GM18498 (cell line): ENCODE results near the gene KRT86.

Experiments used
- ATAC-seq: cut with Tn5 transposase; IDR thresholded peaks from one replicate; pipeline ENCODE4 v1.9.1; 2021; ENCODE audit warnings: mild to moderate bottlenecking, moderate library complexity; ENCODE audit not compliant: unreplicated experiment

Gene KRT86

DNA sequence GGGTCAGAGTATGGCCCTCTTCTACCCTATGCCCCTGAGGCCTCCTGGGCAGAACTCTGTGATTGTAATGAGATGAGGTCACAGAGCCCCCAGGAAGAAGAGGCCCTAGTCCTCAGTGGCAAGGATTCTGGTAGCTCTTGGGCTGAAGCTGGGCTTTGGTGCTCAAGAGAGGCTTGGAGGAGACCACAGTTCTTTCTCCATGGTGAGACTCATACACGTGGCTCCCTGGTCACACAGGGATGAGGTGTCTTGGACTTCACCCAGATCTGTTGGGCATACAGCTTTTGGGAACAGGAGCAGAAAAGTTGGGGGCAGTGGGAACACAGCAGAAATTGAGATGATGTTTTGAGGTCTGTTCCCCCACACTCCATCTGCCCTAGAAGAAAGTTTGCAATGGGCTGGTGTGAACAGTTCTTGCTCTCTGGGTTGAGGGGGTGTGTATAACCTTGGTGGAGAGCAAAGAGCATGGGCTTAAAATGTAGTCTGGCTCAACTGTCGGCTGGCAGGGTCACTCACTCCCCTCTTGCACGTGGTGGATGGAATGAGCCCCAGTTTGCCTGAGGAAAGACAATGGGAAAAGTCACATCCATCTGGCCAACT lies at the start of gene KRT86:
Gene KRT86, plus strand, starts transcription at position 125 of the 600 bp plus-strand sequence. CDS start 27,272 bp downstream, outside the sequence.
- no peak for ATAC-seq

DNA sequence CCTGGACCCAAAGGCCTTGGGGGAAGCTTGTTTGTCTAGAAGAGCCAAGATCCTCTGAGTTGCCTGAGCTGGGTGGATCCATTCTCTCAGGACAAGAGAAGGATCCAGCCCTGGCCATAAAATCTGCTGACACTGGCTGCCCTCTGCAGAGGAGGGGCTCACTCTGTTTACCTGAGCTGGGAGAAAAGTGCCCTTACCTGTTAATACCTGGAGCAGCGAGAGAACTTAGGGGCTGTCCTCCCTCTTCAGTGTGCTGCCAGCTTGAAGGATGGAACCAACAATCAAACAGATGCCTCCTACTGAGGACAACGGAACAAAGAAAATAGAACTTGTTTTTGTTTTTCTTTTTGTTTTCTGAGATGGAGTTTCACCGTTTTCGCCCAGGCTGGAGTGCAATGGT lies 48.7 kb upstream of the KRT86 start:
- ATAC-seq: no peak

- no peak for ATAC-seq
Measured at GRCh38 chr12:52226446-52226845, 48.0 kb upstream of the KRT86 start.

GRCh38 chr12:52227606-52228166 lies 46.8 kb upstream of the KRT86 start:
- ATAC-seq: no peak

DNA sequence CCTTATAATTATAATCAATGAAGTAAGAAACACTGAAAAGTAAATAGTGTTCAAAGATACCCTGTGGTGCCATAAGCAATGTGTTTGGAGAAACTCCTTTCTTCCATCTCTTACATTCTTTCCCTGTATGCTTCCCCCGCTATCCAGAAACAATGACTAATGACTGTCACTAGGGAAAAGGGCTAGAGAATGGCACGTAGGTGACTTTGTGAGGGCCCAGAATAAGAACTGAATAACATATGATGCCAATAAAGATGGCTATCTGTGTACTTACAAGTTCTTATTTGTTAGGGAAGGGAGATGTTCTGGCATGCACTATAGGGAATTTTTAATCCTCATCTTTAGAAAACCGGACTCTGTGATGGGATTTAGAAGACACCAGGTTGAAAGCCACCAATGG lies 46.1 kb upstream of the KRT86 start:
- no peak for ATAC-seq

DNA sequence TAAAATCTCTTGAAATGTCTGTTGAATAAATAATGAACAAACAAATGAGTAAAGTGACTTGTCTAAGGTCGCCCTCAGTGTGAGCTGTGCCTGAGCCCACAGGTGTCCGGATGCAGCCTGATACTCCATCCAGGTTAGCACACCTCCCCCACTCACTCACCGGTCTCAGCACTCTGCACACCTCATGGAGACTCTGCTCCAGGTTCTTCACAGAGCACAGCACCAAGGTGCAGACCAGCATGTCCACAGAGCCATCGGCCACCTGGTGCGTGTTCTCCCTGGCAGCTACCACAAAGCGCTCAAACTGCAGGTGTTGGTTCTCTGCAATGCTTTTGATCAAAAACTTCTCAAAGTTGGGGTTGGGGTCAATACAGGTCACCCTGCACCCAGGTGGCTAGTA lies 45.5 kb upstream of the KRT86 start:
- no peak for ATAC-seq

DNA sequence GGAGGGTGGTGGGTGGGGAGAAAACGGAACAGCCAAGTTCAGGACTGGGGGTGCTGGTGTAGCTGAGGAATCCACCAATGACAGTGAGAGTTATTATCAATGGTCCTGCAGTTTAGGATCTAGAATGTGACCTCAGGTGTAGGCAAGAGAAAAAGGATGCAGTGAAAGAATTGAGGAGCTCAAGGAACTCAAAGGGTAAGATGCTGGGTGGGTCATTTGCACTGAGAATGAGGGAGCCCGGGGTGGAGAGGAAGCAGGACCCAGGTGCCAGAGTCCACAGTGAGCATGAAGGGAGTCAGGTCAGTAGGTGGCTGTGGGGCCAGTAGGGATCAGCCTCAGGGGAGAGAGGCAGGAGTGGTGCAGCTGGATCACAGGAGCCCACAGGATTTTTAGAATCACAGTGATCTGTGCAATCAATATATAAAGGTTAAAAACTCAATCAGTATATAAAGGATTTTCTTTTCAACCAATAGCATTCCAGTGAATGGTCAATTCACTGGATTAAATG lies 44.6 kb upstream of the KRT86 start:
- ATAC-seq: no peak

DNA sequence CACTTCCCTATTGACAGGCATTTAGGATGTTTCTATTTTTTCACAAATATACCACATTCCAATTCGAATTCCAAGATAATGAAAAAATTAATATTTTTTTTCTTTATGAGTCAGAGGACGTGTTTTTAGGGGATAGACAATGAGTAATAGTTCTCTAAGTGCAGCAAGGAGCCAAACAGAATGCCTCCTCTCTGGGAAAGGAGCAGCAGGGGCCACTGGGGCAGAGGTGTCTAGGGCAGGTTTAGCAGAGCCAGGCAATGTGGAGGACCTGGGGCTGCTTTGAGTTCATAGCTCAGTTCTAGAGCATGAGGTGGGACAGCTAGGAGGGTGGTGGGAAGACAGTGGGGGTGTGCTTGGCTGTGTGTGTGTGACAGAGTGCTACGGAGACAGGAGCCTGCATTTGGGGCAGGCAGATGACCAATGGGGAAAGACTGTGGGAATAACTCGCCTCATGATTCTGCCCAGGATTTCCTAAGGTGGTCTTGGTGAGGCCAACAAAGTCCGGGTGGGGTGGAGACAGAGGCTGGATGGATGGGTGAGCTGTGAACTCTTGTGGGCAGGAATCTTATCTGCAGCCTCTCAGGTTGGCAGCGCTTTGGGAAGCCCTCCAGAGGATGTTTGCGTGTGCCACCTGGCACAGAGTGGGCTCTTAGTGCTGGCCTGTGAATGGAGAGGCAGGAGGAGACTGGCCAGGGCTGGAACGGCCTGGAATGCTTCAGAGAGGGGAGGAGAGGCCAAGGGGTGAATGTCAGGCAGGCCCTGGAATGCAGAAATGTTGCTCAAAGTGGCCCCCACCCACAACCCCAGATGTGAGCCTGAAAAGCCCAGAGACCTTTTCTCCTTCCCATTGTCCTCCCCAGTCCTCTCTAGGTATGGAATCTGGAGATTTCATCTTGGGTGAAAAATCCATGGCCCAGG lies 43.8 kb upstream of the KRT86 start:
- ATAC-seq: no peak

DNA sequence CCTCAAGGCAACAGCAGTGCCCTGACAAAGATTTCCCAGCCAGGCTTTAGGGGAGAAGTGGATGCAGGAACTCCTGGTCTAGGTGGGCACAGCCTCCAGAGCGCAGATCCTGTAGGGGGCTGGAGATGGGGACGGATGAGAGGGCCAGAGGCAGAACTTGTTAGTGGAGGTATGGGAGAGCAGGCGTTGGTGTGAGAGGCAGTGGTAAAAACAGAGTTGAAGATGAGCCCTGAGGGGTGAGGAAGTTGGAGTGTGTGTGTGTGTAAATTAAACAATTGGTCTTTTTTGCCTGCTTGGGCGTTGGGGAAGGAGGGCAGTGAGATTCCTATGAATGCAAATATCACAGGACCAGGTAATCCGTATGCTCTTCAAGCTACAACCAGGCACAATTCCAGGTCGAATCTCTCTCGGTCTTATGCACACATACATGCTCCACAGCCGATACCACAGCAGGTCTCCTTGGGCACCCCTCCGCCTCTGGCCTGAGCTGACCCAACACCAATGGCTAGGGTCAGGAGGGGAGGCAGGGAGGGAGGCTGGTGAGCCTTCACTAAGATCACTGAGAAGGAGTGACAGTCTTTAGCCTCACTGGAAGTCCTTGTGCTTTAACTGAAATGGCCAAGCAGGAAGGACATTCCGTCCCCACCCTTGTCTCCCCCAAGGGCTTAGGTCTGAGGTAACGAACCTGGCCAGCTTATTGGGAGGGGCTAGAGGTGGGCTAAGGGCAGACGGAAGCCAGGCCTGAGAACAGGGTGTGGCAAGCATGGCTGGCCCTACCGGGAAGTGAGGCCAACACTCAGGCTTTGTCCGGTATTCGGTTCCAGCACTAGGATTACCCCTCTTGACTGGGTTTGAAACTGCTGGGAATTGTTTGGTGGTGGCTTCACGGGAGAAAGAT lies 42.9 kb upstream of the KRT86 start:
- ATAC-seq: no peak

DNA sequence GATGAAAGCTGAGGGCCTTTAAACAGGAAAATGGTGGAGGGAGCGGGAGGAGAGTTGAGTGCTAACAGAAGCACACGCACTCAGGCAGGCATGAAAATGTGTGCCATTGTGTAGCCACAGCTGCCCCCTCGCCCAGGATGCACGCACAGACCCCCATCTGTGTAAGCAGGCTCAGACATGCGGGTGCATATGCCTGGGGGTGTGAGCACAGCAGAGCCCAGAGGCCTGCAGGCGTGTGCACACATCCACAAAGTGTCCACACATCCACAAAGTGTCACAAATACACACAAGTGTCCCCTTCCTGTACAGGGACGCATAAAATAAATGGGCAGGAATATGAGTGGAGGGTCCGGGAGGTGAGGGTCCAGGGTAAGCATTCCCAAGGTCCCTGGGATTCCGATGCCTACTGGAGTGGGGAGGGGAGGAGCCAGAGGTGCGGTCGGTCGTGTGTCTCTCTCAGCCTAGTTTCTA lies 42.2 kb upstream of the KRT86 start:
- no peak for ATAC-seq

DNA sequence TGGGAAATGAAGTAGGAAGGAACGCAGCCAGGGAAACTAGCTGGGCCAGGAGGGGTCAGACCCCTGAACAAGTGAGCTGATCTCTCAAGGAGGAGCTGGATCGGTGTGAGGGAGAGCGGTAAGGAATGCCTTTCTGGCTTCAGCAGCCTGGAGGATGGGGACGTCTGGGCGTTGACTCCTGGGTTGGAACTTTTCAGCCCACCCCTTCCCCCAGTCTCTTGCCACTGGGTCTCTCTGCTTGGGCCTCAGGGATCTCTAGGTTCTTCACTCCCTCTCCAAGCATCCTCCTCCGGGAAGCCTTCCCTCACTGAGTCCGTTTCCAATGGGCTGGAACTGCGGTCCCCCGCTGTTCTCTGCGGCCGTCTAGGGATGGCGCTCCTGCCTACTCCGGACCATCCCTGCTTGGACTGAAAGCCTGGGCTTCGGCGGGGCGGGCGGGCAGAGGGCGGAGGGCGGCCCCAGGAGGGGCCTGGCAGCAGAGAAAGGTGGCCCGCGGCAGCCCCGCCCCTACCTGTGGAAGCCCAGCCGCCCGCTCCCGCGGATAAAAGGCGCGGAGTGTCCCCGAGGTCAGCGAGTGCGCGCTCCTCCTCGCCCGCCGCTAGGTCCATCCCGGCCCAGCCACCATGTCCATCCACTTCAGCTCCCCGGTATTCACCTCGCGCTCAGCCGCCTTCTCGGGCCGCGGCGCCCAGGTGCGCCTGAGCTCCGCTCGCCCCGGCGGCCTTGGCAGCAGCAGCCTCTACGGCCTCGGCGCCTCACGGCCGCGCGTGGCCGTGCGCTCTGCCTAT lies 41.6 kb upstream of the KRT86 start, which contains the start of gene KRT7:
Gene KRT7, plus strand, starts transcription at position 570 of the 788 bp plus-strand sequence. Its CDS starts 54 bp downstream, at position 624.
- no peak for ATAC-seq

- no peak for ATAC-seq
Measured at GRCh38 chr12:52233462-52234207, 40.8 kb upstream of the KRT86 start.

- no peak for ATAC-seq
Measured at GRCh38 chr12:52234223-52234810, 40.1 kb upstream of the KRT86 start.

GRCh38 chr12:52235001-52235764 lies 39.3 kb upstream of the KRT86 start:
- no peak for ATAC-seq

- no peak for ATAC-seq
Measured at GRCh38 chr12:52235822-52236361, 38.6 kb upstream of the KRT86 start.

DNA sequence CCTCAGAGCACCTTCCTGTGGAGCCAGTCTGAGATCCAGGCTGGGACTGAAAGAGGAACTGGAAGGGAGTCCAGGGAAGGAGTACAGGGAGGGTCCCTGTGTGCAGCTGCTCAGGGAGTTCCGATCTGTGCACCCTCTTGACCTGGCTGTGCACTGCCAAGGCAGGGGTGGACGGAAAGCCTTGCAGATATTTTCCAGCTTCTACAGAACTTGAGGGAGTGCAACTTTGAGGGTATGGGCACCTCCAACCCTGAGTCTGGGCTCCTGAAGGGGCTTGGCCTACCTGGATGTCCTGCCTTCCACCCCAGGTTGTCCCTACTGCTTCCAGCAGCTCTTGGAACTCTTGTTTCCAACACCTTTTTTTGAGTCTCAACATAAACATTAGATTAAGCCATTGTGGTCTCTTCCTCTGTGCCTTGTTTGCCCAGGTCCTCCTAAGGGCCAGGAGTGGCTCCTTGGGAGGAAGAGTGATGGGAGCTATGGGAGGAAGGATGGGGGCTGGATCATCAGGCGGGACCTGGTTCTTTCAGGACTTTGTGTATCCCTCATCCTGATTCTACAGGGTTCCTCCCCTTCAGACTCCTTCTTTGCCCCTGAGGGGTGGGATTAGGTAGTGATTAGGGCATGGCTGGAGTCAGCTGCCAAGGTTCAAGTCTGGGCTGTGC lies 37.9 kb upstream of the KRT86 start:
- ATAC-seq: no peak

DNA sequence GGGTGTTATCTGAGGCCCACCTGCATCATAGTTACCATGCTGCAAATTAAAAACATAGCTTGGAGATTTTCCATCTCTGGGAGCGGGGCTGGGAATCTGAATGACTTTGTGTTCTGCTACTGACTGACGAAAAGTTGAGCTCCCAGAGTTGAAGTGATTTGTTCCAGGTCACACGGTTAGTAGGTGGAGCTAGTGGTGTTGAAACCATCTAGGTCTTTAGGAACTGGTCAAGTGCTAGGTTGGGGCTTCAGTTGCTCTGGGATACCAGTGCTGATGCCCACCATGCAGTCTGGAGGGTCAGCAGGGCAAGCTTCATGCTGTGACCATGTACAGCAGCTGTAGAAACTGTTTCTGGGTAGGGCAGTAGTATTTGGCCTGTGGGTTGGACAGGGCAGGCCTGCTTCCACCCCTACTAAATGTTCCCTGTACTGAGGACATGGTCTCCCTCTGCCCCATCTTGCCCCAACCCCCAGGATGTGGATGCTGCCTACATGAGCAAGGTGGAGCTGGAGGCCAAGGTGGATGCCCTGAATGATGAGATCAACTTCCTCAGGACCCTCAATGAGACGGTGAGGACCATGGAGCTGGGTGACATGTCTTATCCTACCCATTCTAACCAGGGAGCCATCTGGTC lies 36.1 kb upstream of the KRT86 start:
- ATAC-seq: no peak
